Ovary (tissue), 3 donors: ENCODE data around the gene LZTFL1.

Source experiments
- CTCF ChIP-seq, 3 donors: fragments of 450-650 bp in 2 of 3; fragments of 200-600 bp in 1 of 3; IDR thresholded peaks; one replicate each; pipeline versions ENCODE4 v1.5.1 to v1.8.0; 2016 to 2022; ENCODE audit warnings: antibody characterized with exemption in 3 of 3, mild to moderate bottlenecking in 1 of 3
- POLR2A ChIP-seq: fragments of 450-650 bp; IDR thresholded peaks from one replicate; pipeline ENCODE4 v1.6.1; 2017; ENCODE audit warnings: antibody characterized with exemption, mild to moderate bottlenecking, moderate library complexity
- donor health status: DM: no; HTN: no; CAD: no.

- TF ChIP-seq CTCF (IDR thresholded peaks at IDR 0.05) = no peak
- no peak for TF ChIP-seq POLR2A
These were observed 30.6 kb upstream of the LZTFL1 start for GRCh38 chr3:45872569-45872968.
